Keratinocyte (primary cell): ENCODE measurements around the gene ZNF98.

ENCODE experiments used
- EZH2 ChIP-seq: IDR thresholded peaks from one replicate; pipeline ENCODE4 v1.6.1; 2012; ENCODE audit warnings: inconsistent platforms, mild to moderate bottlenecking, low read length, moderate library complexity
- TF ChIP-seq, protein P1 (sequence below), 3 experiments: IDR thresholded peaks in 1 of 3; conservative IDR thresholded peaks in 1 of 3; optimal IDR thresholded peaks in 1 of 3; 2 replicates in 2 of 3; 3 replicates in 1 of 3; pipeline versions ENCODE3 to v1.5.1; 2011; ENCODE audit warnings: low read length in 3 of 3, mild to moderate bottlenecking in 3 of 3, moderate library complexity in 2 of 3, control low read depth in 1 of 3, inconsistent platforms in 1 of 3; ENCODE audit not compliant: insufficient read depth in 2 of 3; ENCODE audit errors: extremely low read depth in 1 of 3

DNA sequence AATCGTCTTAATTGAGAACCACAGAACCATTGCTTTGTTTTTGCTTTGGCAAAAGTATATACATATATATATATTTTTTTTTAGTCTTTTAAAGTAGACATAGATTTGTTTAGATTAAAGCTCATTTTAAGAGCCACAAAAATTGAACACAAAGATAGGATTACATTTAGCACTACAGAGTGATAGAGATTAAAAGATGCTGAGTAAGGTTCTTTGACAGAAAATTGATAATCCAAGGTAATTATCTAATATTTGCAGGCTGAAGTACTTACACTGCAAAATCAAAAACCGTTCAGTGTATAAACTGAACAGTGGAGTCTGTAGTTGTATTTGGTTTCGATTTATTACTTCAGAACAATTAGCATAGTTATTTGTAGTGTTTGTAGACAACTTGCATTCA is 24.5 kb upstream of the ZNF98 start:
- TF ChIP-seq, protein P1, sequence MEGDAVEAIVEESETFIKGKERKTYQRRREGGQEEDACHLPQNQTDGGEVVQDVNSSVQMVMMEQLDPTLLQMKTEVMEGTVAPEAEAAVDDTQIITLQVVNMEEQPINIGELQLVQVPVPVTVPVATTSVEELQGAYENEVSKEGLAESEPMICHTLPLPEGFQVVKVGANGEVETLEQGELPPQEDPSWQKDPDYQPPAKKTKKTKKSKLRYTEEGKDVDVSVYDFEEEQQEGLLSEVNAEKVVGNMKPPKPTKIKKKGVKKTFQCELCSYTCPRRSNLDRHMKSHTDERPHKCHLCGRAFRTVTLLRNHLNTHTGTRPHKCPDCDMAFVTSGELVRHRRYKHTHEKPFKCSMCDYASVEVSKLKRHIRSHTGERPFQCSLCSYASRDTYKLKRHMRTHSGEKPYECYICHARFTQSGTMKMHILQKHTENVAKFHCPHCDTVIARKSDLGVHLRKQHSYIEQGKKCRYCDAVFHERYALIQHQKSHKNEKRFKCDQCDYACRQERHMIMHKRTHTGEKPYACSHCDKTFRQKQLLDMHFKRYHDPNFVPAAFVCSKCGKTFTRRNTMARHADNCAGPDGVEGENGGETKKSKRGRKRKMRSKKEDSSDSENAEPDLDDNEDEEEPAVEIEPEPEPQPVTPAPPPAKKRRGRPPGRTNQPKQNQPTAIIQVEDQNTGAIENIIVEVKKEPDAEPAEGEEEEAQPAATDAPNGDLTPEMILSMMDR (optimal IDR thresholded peaks at IDR 0.05 in 1 of 3, IDR thresholded peaks at IDR 0.05 in 1 of 3, conservative IDR thresholded peaks at IDR 0.05 in 1 of 3; ENCODE audit: extremely low read depth in 1 of 3, insufficient read depth in 2 of 3, low read length in 3 of 3): no peak
- TF ChIP-seq EZH2: no peak
